NCI-H2107 (cell line): ENCODE results near the gene TREML4.
"Not testable (repeated sequence)": the region's sequence is repeated elsewhere in the genome, so short reads cannot be mapped to it uniquely, and the experiment has no call there.

Experiments
- DNase-seq: peaks from one replicate; lab custom pipeline; 2025; lab: John Stamatoyannopoulos, UW

TREML4 gene

GRCh38 chr6:41208439-41209106, 19.6 kb upstream of the TREML4 start:
- no peak for DNase-seq

GRCh38 chr6:41209547-41210320, 18.4 kb upstream of the TREML4 start:
- no peak for DNase-seq

DNA sequence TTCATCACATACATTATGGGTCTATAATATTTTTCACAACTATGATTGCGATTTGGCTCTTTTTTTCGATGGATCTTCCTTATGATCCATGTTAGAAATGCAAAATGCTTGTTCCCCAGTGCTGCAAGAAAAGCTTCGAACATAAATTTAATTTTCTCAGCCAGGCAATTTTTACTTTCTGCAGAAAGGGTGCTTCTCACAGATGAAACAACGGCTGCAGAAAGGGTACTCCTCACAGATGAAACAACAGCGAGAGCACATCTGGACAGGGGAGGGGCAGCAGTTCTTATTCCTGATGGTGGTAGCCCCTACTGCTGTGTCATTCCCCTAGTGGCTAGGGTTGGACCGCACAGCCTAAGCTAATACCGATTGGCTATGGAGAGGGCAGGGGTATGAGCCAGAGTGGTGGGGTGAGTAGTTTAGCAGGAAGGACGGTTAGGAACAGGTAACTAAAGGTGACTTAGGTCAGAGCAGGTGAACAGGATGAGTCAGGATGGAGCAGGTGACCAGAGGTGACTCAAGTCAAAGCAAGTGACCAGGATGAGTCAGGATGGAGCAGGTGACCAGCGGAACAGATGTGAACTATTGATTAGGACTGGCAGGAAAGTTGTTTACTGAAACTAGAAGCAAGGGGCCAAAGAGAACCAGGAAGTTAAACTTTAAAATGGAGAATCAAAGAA, 13.4 kb upstream of the TREML4 start:
- no peak for DNase-seq

DNA sequence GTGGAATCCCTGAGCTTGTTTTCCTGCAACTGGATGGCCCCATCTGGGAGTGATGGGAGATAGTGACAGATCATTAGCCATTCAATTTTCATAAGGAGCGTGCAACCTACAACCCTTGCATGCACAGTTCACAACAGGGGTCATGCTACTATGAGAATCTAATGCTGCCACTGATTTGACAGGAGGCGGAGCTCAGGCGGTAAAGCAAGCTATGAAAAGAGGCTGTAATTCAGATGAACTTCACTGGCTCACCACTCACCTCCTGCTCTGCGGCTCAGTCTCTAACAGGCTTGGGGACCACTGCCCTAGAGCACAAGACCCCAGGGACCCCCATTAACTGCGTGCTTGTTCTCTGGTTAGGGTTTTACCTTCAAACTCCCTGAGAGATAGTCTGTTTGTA, 12.4 kb upstream of the TREML4 start:
- DNase-seq: no peak

GRCh38 chr6:41216616-41217015, 11.5 kb upstream of the TREML4 start:
- DNase-seq: no peak

- DNase-seq: no peak
Measured at GRCh38 chr6:41222045-41222444, 6.1 kb upstream of the TREML4 start.

- DNase-seq: no peak
Measured at GRCh38 chr6:41222513-41222912, 5.6 kb upstream of the TREML4 start.

DNA sequence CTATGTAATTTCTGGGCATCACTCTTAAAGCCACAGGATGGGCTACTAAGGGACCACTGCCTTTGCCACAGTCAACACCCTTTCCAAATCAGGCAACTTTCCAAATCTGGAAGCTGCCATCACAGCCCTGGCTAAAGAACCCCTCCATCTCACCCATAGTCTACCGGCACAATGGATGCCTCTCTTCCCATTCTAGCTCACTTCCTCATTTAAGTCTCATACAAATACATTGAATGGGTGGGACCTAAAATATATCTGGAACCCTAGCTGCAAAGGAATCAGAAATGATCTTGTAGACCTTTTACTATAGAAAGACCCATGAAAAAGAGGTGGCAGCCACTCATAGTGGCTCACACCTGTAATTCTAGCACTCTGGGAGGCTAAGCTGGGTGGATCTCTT, 3.3 kb upstream of the TREML4 start:
- no peak for DNase-seq

GRCh38 chr6:41226752-41227151, 1.4 kb upstream of the TREML4 start:
- no peak for DNase-seq

GRCh38 chr6:41228616-41229015, 467 bp downstream of the TREML4 start:
- no peak for DNase-seq

- DNase-seq: no peak
Measured at GRCh38 chr6:41229721-41230120, 1.6 kb downstream of the TREML4 start.

GRCh38 chr6:41231246-41231645, 3.1 kb downstream of the TREML4 start:
- DNase-seq: no peak

DNA sequence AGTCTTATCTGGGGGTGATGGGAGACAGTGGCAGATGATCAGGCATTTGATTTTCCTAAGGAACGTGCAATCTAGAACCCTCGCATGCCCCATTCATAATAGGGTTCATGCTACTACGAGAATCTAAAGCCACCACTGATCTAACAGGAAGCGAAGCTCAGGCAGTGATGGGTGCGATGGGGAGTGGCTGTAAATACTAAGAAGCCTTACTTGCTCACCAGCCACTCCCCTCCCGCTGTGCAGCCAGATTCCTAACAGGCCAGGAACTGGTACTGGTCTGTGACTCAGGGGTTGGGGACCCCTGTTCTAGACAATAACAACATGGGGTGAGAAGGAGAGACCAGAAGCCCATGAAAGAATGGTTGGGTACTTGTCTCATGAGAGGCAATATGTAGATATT, 4.5 kb downstream of the TREML4 start:
- no peak for DNase-seq

DNA sequence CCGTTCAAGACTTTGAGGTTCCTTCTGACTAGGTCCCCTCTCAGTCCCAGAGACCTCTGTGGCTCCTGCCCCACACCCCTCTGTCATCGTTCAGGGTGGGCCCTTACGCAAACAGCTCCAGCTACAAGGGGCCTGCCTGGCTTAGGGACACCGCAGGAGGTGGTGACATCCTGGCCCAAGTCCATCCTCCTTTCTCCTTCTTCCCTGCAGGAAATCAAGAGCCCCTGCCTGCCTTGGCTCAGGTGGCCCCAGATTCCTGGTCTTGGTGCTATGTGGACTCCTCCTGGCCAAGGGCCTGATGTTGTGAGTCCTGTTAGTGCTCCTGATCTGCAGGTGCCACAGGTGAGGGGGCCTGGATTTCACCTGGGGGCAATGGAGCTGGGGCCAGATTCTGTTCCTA, 8.1 kb downstream of the TREML4 start:
- no peak for DNase-seq

DNA sequence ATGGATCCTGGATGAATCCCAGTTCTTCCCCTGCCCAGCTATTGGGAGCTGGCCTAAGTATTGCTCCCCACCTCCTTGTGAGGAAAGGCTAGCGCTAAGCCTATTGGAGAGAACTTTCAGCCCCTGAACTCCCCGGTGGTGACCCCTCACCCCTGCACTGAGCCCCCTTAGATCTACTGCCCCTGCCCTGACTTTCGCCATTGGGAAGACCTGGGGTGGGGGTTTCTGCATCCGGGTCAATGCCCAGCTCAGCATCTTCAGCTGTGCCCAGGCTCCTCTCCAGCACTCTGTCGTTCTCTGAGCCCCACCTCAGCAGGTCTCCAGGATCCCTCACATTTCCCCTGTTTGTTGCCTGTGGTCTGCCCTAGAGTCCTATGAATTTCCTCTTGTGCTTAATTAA, 9.0 kb downstream of the TREML4 start:
- no peak for DNase-seq

- no peak for DNase-seq
Measured at GRCh38 chr6:41239467-41240159, 11.5 kb downstream of the TREML4 start.

- not testable (repeated sequence) for DNase-seq
Measured at GRCh38 chr6:41246529-41246928, 18.4 kb downstream of the TREML4 start.

GRCh38 chr6:41247288-41247865, 19.2 kb downstream of the TREML4 start:
- DNase-seq: no peak

GRCh38 chr6:41247882-41248705, 19.9 kb downstream of the TREML4 start:
- DNase-seq: no peak

DNA sequence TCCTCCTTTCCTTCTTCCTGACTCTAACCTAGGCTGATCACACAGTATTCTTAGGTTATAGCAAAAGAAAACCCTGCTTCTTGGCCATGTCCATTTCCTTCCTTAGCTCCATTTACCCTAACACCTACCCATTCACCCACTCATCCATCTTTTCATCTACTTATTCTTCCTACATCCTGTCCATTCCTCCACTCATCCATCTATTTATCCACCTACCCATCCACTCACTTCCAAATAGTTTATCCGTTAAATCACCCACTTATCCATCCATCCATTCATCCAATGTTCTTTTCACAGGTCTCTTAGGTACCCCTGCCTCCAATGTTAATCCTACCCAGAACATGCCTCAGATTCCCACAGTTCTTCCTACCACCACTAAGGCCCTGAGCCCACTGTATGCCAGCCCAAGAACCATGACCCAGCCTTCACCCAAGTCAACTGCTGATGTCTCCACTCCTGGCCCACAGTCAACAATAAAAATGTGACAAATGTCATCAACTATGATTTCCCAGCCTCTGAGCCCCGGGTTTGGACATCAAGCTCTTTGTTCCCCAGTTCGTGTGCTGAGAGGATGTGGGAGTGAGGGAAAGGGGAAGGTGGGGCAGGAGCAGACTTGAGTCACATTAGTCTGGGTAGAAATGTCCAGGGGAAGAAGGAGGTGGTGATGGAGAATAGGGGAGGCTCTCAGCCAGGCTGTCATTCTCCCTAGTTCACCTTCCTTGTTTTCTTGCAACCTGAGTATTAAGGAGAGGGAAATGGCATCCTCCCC, 24.4 kb downstream of the TREML4 start:
- no peak for DNase-seq

- no peak for DNase-seq
Measured at GRCh38 chr6:41255110-41255509, 27.0 kb downstream of the TREML4 start.
